HL-60/S4 (cell line): ENCODE results near the gene CTU1.

Experiments used
- in situ Hi-C: fragments of 300-500 bp; cut with MboI; formaldehyde crosslinking; loops from 2 replicates; pipeline ENCODE4 v1.14.3; 2022; ENCODE audit warnings: low sequenced_read_pairs

The CTU1 gene

GRCh38 chr19:51135004-51135403, 26.8 kb upstream of the CTU1 start:
- in situ Hi-C loops, result no loop called here

- in situ Hi-C loops, result no loop called here
Measured at GRCh38 chr19:51131780-51132680, 23.8 kb upstream of the CTU1 start.

GRCh38 chr19:51129716-51130115, 21.5 kb upstream of the CTU1 start:
- in situ Hi-C loops, result no loop called here

- in situ Hi-C loops, result no loop called here
Measured at GRCh38 chr19:51128227-51128626, 20.0 kb upstream of the CTU1 start.

GRCh38 chr19:51127755-51128154, 19.5 kb upstream of the CTU1 start:
- in situ Hi-C loops, result no loop called here

- in situ Hi-C loops, result no loop called here
Measured at GRCh38 chr19:51127032-51127431, 18.8 kb upstream of the CTU1 start.

- in situ Hi-C loops, result no loop called here
Measured at GRCh38 chr19:51125421-51126075, 17.3 kb upstream of the CTU1 start.

GRCh38 chr19:51124729-51125128, 16.5 kb upstream of the CTU1 start, which contains the start of gene SIGLEC9:
SIGLEC9 (plus strand) TSS chr19:51124906; CDS start chr19:51124975, 69 bp downstream.
- in situ Hi-C loops, result no loop called here

GRCh38 chr19:51124216-51124615, 16.0 kb upstream of the CTU1 start:
- in situ Hi-C loops, result no loop called here

GRCh38 chr19:51123802-51124201, 15.6 kb upstream of the CTU1 start:
- in situ Hi-C loops, result no loop called here

GRCh38 chr19:51123381-51123800, 15.2 kb upstream of the CTU1 start:
- in situ Hi-C loops, result no loop called here

- in situ Hi-C loops, result no loop called here
Measured at GRCh38 chr19:51122112-51122981, 14.1 kb upstream of the CTU1 start.

GRCh38 chr19:51121257-51121656, 13.0 kb upstream of the CTU1 start:
- in situ Hi-C loops, result no loop called here

GRCh38 chr19:51120160-51120559, 12.0 kb upstream of the CTU1 start:
- in situ Hi-C loops, result no loop called here

GRCh38 chr19:51119611-51120010, 11.4 kb upstream of the CTU1 start:
- in situ Hi-C loops, result no loop called here

GRCh38 chr19:51119101-51119500, 10.9 kb upstream of the CTU1 start:
- in situ Hi-C loops, result no loop called here

GRCh38 chr19:51116736-51117286, 8.6 kb upstream of the CTU1 start:
- in situ Hi-C loops, result no loop called here

- in situ Hi-C loops, result no loop called here
Measured at GRCh38 chr19:51114087-51114729, 6.0 kb upstream of the CTU1 start.

GRCh38 chr19:51111606-51112005, 3.4 kb upstream of the CTU1 start:
- in situ Hi-C loops, result no loop called here

GRCh38 chr19:51110666-51110971, 2.4 kb upstream of the CTU1 start:
- in situ Hi-C loops, result no loop called here

GRCh38 chr19:51108805-51109146, 567 bp upstream of the CTU1 start:
- in situ Hi-C loops, result no loop called here
